Testis (tissue), 2 donors: ENCODE results near the gene KCNH2.

ENCODE experiments used
- CTCF ChIP-seq, 3 experiments: fragments of 450-650 bp in 2 of 3; fragments of 200-600 bp in 1 of 3; sonication (generic) in 1 of 3; IDR thresholded peaks; one replicate each; pipeline ENCODE4 v1.5.1; 2016 to 2019; ENCODE audit warnings: antibody characterized with exemption in 3 of 3, mild to moderate bottlenecking in 2 of 3, moderate library complexity in 1 of 3
- POLR2A ChIP-seq: fragments of 450-650 bp; IDR thresholded peaks from one replicate; pipeline ENCODE4 v1.6.1; 2017; ENCODE audit warnings: antibody characterized with exemption, mild to moderate bottlenecking, moderate library complexity

GRCh38 chr7:150941351-150942000 lies 36.6 kb downstream of the KCNH2 start:
- TF ChIP-seq POLR2A (no peak), CTCF (IDR thresholded peaks at IDR 0.05) (no peak)
